Fibroblast of lung (primary cell): ENCODE data around the gene CCDC171. TPM values are rescaled to one million over a fixed set of nuclear protein-coding genes. Genes with fewer than 3 reads are reported as not detected.

Experiments used
- DNase-seq, 2 donors: peaks; one replicate each; pipeline versions ENCODE4 v3.0.0 to v3.0.0-alpha.2; 2010; ENCODE audit warnings: low read depth in 2 of 2
- H2AFZ ChIP-seq: 2 replicates; pipeline ENCODE4 v1.5.1; 2012; ENCODE audit warnings: low read length, control low read depth, inconsistent platforms
- H3K27ac ChIP-seq: 2 replicates; pipeline ENCODE4 v1.5.1; 2011; ENCODE audit warnings: low read length, control low read depth; ENCODE audit not compliant: insufficient read depth
- H3K27me3 ChIP-seq: 2 replicates; pipeline ENCODE4 v1.5.1; 2011; ENCODE audit warnings: mild to moderate bottlenecking, low read length; ENCODE audit not compliant: control insufficient read depth, insufficient read depth
- H3K36me3 ChIP-seq: 2 replicates; pipeline ENCODE4 v1.5.1; 2011; ENCODE audit warnings: low read length; ENCODE audit not compliant: control insufficient read depth, insufficient read depth
- H3K4me1 ChIP-seq: 2 replicates; pipeline ENCODE4 v1.5.1; 2011; ENCODE audit warnings: low read length; ENCODE audit not compliant: control insufficient read depth, insufficient read depth; ENCODE audit errors: extremely low read depth
- H3K4me2 ChIP-seq: 2 replicates; pipeline ENCODE4 v1.5.1; 2011; ENCODE audit warnings: low read length, control low read depth; ENCODE audit not compliant: insufficient read depth; ENCODE audit errors: extremely low read depth
- H3K4me3 ChIP-seq, 4 experiments: fragments of 200-600 bp in 1 of 4; sonication (generic) in 1 of 4; replicated peaks in 1 of 4; 2 replicates each; pipeline ENCODE4 v1.5.1; 2011 to 2016; ENCODE audit warnings: low read length in 4 of 4, low read depth in 3 of 4, mild to moderate bottlenecking in 3 of 4, control low read depth in 2 of 4, inconsistent platforms in 1 of 4, mixed read lengths in 1 of 4; ENCODE audit not compliant: insufficient read depth in 1 of 4; ENCODE audit errors: control extremely low read depth in 1 of 4
- H3K79me2 ChIP-seq: 2 replicates; pipeline ENCODE4 v1.5.1; 2012; ENCODE audit warnings: mild to moderate bottlenecking, low read length, inconsistent platforms; ENCODE audit not compliant: control insufficient read depth, insufficient read depth
- H3K9ac ChIP-seq: 2 replicates; pipeline ENCODE4 v1.5.1; 2011; ENCODE audit warnings: mild to moderate bottlenecking, low read length, control low read depth; ENCODE audit not compliant: insufficient read depth
- H3K9me3 ChIP-seq: 2 replicates; pipeline ENCODE4 v1.5.1; 2012; ENCODE audit warnings: low read depth, low read length; ENCODE audit not compliant: control insufficient read depth, insufficient read depth
- H4K20me1 ChIP-seq: 2 replicates; pipeline ENCODE4 v1.5.1; 2011; ENCODE audit warnings: low read length; ENCODE audit not compliant: control insufficient read depth, insufficient read depth; ENCODE audit errors: extremely low read depth
- EZH2 ChIP-seq: IDR thresholded peaks from 2 replicates; pipeline ENCODE4 v1.5.1; 2012; ENCODE audit warnings: low read length, control low read depth, mild to moderate bottlenecking; ENCODE audit errors: missing control alignments
- polyA plus RNA-seq, 2 donors: library from polyadenylated mRNA; depleted of rRNA in 1 of 2; stranded (reverse) in 1 of 2; unstranded in 1 of 2; fragments of >200 nt; gene quantifications; 2 replicates each; pipeline ENCODE4 v1.2.1, GENCODE V29; 2011 to 2012; ENCODE audit warnings: missing spikeins in 1 of 2
- total RNA-seq: library from RNA; depleted of rRNA; stranded (reverse); fragments of >200 nt; gene quantifications from 2 replicates; pipeline ENCODE4 v1.2.1, GENCODE V29; 2014
- TF ChIP-seq, protein P1 (sequence below), 2 donors: IDR thresholded peaks in 1 of 2; conservative IDR thresholded peaks in 1 of 2; 1 replicate in 1 of 2; 2 replicates in 1 of 2; pipeline ENCODE4 v1.5.1; 2011 to 2012; ENCODE audit warnings: low read length in 2 of 2, control low read depth in 1 of 2, inconsistent platforms in 1 of 2, low read depth in 1 of 2, mild to moderate bottlenecking in 1 of 2

Gene CCDC171
- total and polyA plus RNA-seq, 2 donors (not counting 1 experiment from before 2014, with no cell fraction given) = 0.62 to 4.8 TPM

GRCh38 chr9:15975101-15975778, 422.4 kb downstream of the CCDC171 start:
- Histone ChIP-seq H3K27me3 (no peaks in the 10 kb centered on the region), H3K36me3 (no peaks in the 10 kb centered on the region), H3K4me1 (no peaks in the 10 kb centered on the region), H3K4me3 (no peak overlapping the region), H2AFZ (no peak overlapping the region), H3K9me3 (no peaks in the 10 kb centered on the region), H3K4me2 (no peak overlapping the region), H4K20me1 (no peaks in the 10 kb centered on the region), H3K27ac (no peak overlapping the region), H3K79me2 (no peaks in the 10 kb centered on the region), H3K9ac (no peak overlapping the region)
- TF ChIP-seq, protein P1, sequence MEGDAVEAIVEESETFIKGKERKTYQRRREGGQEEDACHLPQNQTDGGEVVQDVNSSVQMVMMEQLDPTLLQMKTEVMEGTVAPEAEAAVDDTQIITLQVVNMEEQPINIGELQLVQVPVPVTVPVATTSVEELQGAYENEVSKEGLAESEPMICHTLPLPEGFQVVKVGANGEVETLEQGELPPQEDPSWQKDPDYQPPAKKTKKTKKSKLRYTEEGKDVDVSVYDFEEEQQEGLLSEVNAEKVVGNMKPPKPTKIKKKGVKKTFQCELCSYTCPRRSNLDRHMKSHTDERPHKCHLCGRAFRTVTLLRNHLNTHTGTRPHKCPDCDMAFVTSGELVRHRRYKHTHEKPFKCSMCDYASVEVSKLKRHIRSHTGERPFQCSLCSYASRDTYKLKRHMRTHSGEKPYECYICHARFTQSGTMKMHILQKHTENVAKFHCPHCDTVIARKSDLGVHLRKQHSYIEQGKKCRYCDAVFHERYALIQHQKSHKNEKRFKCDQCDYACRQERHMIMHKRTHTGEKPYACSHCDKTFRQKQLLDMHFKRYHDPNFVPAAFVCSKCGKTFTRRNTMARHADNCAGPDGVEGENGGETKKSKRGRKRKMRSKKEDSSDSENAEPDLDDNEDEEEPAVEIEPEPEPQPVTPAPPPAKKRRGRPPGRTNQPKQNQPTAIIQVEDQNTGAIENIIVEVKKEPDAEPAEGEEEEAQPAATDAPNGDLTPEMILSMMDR (conservative IDR thresholded peaks at IDR 0.05 in 1 of 2, IDR thresholded peaks at IDR 0.05 in 1 of 2; ENCODE audit: low read depth in 1 of 2, low read length in 2 of 2) = no peak
- TF ChIP-seq EZH2 = no peak
- no peak for DNase-seq

GRCh38 chr9:15977438-15977837, 424.6 kb downstream of the CCDC171 start:
- H3K9me3 ChIP-seq = no peaks in the 10 kb centered on the region
- H2AFZ ChIP-seq = no peak overlapping the region
- no peak overlapping the region for H3K4me2 ChIP-seq
- peak in 1 of 2 donors; percentile 18 for DNase-seq
- H3K27me3 ChIP-seq = no peaks in the 10 kb centered on the region
- no peak overlapping the region for H3K9ac ChIP-seq
- H3K36me3 ChIP-seq = no peaks in the 10 kb centered on the region
- no peak overlapping the region for H3K27ac ChIP-seq
- H3K79me2 ChIP-seq = no peaks in the 10 kb centered on the region
- no peaks in the 10 kb centered on the region for H4K20me1 ChIP-seq
- H3K4me1 ChIP-seq = no peaks in the 10 kb centered on the region
- TF ChIP-seq, protein P1 (conservative IDR thresholded peaks at IDR 0.05 in 1 of 2, IDR thresholded peaks at IDR 0.05 in 1 of 2; ENCODE audit: low read depth in 1 of 2, low read length in 2 of 2) = no peak
- no peak for TF ChIP-seq EZH2
- H3K4me3 ChIP-seq = no peak overlapping the region

GRCh38 chr9:15982182-15982581, 429.3 kb downstream of the CCDC171 start:
- no peak for DNase-seq
- no peak overlapping the region for H3K4me2 ChIP-seq
- no peaks in the 10 kb centered on the region for H4K20me1 ChIP-seq
- H3K36me3 ChIP-seq = no peaks in the 10 kb centered on the region
- TF ChIP-seq EZH2 = no peak
- TF ChIP-seq, protein P1 (conservative IDR thresholded peaks at IDR 0.05 in 1 of 2, IDR thresholded peaks at IDR 0.05 in 1 of 2; ENCODE audit: low read depth in 1 of 2, low read length in 2 of 2) = no peak
- no peak overlapping the region for H3K9ac ChIP-seq
- H3K4me1 ChIP-seq = no peaks in the 10 kb centered on the region
- H3K4me3 ChIP-seq = no peak overlapping the region
- H3K27me3 ChIP-seq = no peaks in the 10 kb centered on the region
- no peak overlapping the region for H2AFZ ChIP-seq
- H3K79me2 ChIP-seq = no peaks in the 10 kb centered on the region
- no peak overlapping the region for H3K27ac ChIP-seq
- no peaks in the 10 kb centered on the region for H3K9me3 ChIP-seq
